Large intestine (tissue), 3 donors: ENCODE data around the gene NOP56. TPM values are rescaled to one million over a fixed set of nuclear protein-coding genes. Genes with fewer than 3 reads are reported as not detected.
A peak's percentile ranks its signal among the peaks of the same experiment; 100 is the strongest.
"Not testable (repeated sequence)": the region's sequence is repeated elsewhere in the genome, so short reads cannot be mapped to it uniquely, and the experiment has no call there.

Experiments used
- DNase-seq, 2 donors: peaks; one replicate each; pipeline versions ENCODE4 v3.0.0 to v3.0.0-alpha.2; 2013
- H3K27ac ChIP-seq: one replicate; pipeline ENCODE4 v1.5.1; 2013; ENCODE audit warnings: low read length
- H3K27me3 ChIP-seq: 2 replicates; pipeline ENCODE4 v1.6.1; 2013; ENCODE audit warnings: low read length; ENCODE audit not compliant: control insufficient read depth, insufficient read depth
- H3K36me3 ChIP-seq: 2 replicates; pipeline ENCODE4 v1.6.1; 2013; ENCODE audit warnings: low read length; ENCODE audit not compliant: control insufficient read depth, insufficient read depth
- H3K4me1 ChIP-seq: one replicate; pipeline ENCODE4 v1.6.1; 2013; ENCODE audit warnings: low read length; ENCODE audit not compliant: control insufficient read depth, insufficient read depth
- H3K4me3 ChIP-seq: one replicate; pipeline ENCODE4 v1.5.1; 2013; ENCODE audit warnings: low read length
- H3K9me3 ChIP-seq: one replicate; pipeline ENCODE4 v1.6.1; 2013; ENCODE audit warnings: mild to moderate bottlenecking, low read depth, low read length, moderate library complexity; ENCODE audit not compliant: control insufficient read depth
- WGBS: methylation state at CpG from one replicate; pipeline ENCODE4 v1.1.5; 2013; ENCODE audit warnings: low lambda C conversion rate; ENCODE audit not compliant: insufficient coverage; 5-methylcytosine and 5-hydroxymethylcytosine counted together
- polyA plus RNA-seq: library from polyadenylated mRNA; unstranded; fragments of 120-200 nt; gene quantifications from one replicate; pipeline ENCODE4 v1.2.1, GENCODE V29; 2013

Gene NOP56
- polyA plus RNA-seq, 1 donor: 208 TPM

DNA sequence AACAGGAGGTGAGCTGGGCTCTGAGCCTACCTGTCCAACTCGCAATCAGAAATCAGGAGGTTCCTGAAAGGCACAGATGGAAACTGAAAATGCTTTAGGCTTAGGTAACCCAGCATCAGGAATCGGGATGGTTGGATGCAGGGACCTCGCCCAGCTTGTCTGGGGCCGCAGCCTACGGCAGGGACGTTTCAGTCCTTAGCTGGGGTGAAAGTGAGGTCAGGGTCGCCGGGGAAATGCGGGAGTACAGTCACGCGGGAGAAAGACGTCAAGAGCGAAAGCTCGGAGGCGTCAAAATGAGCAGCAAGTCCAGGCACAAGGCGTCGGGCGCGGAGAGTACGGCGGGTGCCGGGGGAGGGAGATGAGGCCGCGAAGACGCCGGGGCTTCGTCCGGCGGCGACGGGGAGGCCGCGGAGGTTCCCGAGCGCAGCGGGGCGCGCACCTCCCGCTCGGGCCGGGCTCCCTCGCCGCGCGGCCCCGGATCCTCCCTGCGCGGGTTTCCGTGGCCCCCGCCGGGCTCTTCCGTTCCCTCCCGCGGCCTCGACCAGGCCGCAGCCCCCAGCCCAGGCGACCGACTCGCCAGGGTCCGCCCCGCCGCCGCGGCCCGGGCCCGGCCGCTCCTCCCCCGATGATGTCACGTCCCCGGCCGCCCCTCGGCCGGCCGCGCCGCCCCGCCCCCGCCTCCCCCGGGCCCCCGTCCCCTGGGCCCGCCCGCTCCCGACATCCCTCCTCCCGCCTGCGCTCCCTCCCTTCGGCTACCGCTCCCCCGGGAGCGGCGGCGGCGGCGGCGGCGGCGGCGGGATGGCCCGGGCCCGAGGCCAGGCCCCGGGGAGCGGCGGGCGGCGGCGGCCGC lies 39.8 kb downstream of the NOP56 start, which contains the start of gene EBF4:
TSS of gene EBF4 (plus strand) at position 745 of the 850 bp plus-strand sequence. CDS start 866 bp downstream, outside the sequence.
- Histone ChIP-seq H3K27ac (no peak within 1 kb of the TSS), H3K4me3 (peak within 1 kb of the TSS; percentile 31), H3K27me3 (peaks cover 72% of the 10 kb centered on the region)

GRCh38 chr20:2692886-2693285 lies 40.5 kb downstream of the NOP56 start:
- Histone ChIP-seq H3K36me3 (no peaks in the 10 kb centered on the region), H3K27ac (no peak overlapping the region), H3K4me1 (no peaks in the 10 kb centered on the region), H3K27me3 (peaks cover 68% of the 10 kb centered on the region), H3K9me3 (peaks cover 4% of the 10 kb centered on the region), H3K4me3 (no peak overlapping the region)
- no CpG with 5 or more reads among the region's 64 CpGs for WGBS
- DNase-seq: no peak

More for the DNA sequence above, 39.8 kb downstream of the NOP56 start, which contains the start of gene EBF4:
- H3K36me3 ChIP-seq: no peaks in the 10 kb centered on the region
- no peaks in the 10 kb centered on the region for H3K4me1 ChIP-seq
- peak; percentile 34 to 58 for DNase-seq
- peaks cover 4% of the 10 kb centered on the region for H3K9me3 ChIP-seq
- no CpG with 5 or more reads among the region's 106 CpGs for WGBS

DNA sequence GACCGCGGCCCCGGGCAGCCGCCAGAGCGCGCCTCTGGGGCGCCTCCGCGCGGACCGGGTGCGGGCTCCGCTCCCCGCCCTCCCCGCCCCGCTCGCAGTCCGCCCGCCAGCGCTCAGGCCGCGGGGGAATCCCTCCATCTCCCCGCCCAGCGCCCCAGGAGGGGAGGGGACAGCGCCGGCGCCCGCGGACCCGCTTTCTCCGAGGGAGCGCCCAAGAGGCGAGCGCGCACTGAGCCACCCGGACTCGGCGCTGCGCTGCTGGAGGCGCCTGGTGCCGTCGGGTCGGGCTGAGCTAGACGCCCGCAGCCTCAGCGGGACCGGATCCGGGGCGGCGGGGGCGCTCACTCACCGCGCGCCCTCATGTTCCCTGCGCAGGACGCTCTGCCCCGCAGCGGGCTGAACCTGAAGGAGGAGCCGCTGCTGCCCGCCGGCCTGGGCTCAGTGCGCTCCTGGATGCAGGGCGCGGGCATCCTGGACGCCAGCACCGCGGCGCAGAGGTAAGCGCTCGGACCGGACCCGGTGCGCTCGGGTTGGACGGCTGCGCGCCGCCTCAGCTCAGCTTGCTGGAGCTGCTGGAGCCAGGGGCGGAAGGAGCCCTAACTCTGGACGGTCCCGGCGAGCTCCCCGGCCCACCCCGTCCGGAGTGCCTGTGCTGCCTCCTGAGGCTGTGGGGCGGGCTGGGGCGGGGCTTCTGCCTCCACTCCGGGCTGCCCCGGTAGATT lies 41.0 kb downstream of the NOP56 start:
- H3K36me3 ChIP-seq: no peaks in the 10 kb centered on the region
- peak in 1 of 2 donors; percentile 47 for DNase-seq
- no peaks in the 10 kb centered on the region for H3K4me1 ChIP-seq
- WGBS: no CpG with 5 or more reads among the region's 89 CpGs
- peak overlapping the region; percentile 6 for H3K4me3 ChIP-seq
- no peak overlapping the region for H3K27ac ChIP-seq
- peaks cover 63% of the 10 kb centered on the region for H3K27me3 ChIP-seq
- H3K9me3 ChIP-seq: peaks cover 4% of the 10 kb centered on the region

- DNase-seq: no peak
- no peaks in the 10 kb centered on the region for H3K4me1 ChIP-seq
- H3K9me3 ChIP-seq: peaks cover 4% of the 10 kb centered on the region
- H3K36me3 ChIP-seq: no peaks in the 10 kb centered on the region
- H3K27me3 ChIP-seq: peaks cover 60% of the 10 kb centered on the region
- WGBS: 52% methylated on average over 5 of the region's 23 CpGs
- H3K27ac ChIP-seq: no peak overlapping the region
- no peak overlapping the region for H3K4me3 ChIP-seq
Observed at GRCh38 chr20:2694008-2694471, 41.6 kb downstream of the NOP56 start.

GRCh38 chr20:2694519-2694918 lies 42.1 kb downstream of the NOP56 start:
- H3K4me1 ChIP-seq: no peaks in the 10 kb centered on the region
- H3K4me3 ChIP-seq: no peak overlapping the region
- WGBS: 83% methylated on average over 6 of the region's 13 CpGs
- no peak for DNase-seq
- peaks cover 56% of the 10 kb centered on the region for H3K27me3 ChIP-seq
- peaks cover 4% of the 10 kb centered on the region for H3K9me3 ChIP-seq
- no peaks in the 10 kb centered on the region for H3K36me3 ChIP-seq
- no peak overlapping the region for H3K27ac ChIP-seq

DNA sequence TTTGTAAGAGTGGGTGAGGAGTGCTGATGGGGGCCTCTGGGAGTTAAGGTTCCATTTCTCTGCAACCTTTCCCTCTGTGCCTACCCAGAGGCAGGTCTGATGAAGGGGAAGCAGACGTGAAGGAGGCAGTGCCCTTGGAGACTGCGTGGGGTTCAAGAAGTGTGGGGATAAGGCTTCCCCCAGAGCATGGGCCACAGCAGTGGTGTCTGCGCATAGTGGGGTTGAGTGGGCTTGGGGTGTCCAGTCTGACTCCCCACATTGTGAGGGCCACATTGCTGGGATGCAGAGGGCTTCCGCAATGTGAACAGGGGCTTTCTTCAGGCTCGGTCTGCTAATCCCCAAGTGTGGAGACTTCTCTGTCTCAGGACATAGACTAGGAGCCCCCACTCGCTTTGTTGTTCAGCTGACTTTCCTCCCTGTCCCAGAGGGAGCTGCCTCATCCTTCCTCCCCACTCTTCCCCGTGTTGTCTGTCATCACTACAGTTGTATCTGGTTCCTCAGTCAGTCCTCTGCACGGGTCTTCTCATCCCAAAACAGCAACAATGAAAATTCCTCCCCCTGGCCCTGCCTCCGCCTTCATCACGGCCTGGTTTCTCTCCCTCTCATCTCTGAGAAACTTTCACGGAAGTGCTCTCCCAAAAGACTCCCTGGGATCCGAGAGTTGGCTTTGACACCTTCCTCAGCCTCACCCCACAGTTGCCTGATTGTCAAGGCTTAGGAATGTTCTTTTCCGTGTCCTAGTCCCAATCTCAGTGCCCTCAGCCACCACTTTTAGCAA lies 43.0 kb downstream of the NOP56 start:
- WGBS: no CpG with 5 or more reads among the region's 13 CpGs
- peaks cover 53% of the 10 kb centered on the region for H3K27me3 ChIP-seq
- no peak for DNase-seq

DNA sequence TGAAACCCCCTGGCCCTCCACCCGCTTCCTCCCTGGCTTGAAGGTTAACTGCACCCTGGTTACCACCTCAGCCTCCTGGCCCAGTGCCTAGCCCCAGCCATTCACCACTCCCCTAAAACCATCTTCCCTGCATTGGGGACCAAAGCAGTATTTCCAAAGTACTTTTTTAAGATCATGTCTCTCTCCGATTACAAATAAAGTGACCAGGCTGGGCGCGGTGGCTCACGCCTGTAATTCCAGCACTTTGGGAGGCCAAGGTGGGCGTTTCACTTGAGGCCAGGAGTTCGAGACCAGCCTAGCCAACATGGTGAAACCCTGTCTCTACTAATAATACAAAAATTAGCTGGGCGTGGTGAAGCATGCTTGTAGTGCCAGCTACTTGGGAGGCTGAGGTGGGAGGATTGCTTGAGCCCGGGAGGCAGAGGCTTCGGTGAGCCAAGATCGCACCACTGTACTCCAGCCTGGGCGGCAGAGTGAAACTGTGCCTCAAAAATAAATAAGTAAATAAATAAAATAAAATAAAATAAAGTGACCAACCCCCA lies 43.6 kb downstream of the NOP56 start:
- DNase-seq: not testable (repeated sequence)

More for the DNA sequence above, 43.0 kb downstream of the NOP56 start:
- no peaks in the 10 kb centered on the region for H3K4me1 ChIP-seq
- H3K9me3 ChIP-seq: peaks cover 4% of the 10 kb centered on the region
- no peak overlapping the region for H3K27ac ChIP-seq
- no peak overlapping the region for H3K4me3 ChIP-seq
- H3K36me3 ChIP-seq: no peaks in the 10 kb centered on the region

DNA sequence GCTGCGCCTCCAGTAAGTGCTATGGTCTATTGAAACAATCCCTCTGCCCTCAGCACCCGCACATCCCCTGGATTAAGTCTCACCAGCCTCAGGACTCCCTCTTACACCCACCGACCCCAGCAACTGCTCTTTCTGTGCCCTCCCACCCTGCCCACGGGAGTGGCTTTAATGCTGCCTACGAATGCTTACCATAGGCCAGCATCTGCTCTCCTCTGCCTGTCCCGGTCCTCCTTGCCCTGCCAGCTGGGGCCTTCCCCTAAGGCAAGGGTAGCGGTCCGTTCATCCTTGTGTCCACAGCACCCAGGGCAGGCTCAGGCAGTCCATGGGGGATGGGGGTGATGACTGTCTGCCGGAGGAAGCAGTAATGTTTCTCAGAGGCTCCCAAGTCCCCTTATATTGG lies 44.2 kb downstream of the NOP56 start:
- no peak for DNase-seq
- Histone ChIP-seq H3K27me3 (peaks cover 56% of the 10 kb centered on the region), H3K4me1 (no peaks in the 10 kb centered on the region), H3K9me3 (peaks cover 4% of the 10 kb centered on the region), H3K4me3 (no peak overlapping the region), H3K27ac (no peak overlapping the region), H3K36me3 (no peaks in the 10 kb centered on the region)
- WGBS: no CpG with 5 or more reads among the region's 9 CpGs

More for the DNA sequence above, 43.6 kb downstream of the NOP56 start:
- peaks cover 56% of the 10 kb centered on the region for H3K27me3 ChIP-seq
- not testable (repeated sequence) for H3K36me3 ChIP-seq, H3K27ac ChIP-seq, H3K4me3 ChIP-seq, H3K9me3 ChIP-seq, H3K4me1 ChIP-seq
- no CpG with 5 or more reads among the region's 12 CpGs for whole genome bisulfite sequencing

- H3K36me3 ChIP-seq: no peaks in the 10 kb centered on the region
- no CpG with 5 or more reads among the region's 3 CpGs for WGBS
- H3K4me3 ChIP-seq: no peak overlapping the region
- no peak for DNase-seq
- no peak overlapping the region for H3K27ac ChIP-seq
- H3K27me3 ChIP-seq: peaks cover 50% of the 10 kb centered on the region
- H3K9me3 ChIP-seq: peaks cover 4% of the 10 kb centered on the region
- H3K4me1 ChIP-seq: no peaks in the 10 kb centered on the region
Observed at GRCh38 chr20:2697768-2698167, 45.3 kb downstream of the NOP56 start.
